ENCODE results near the gene GFRA1.
A peak's percentile ranks its signal among the peaks of the same experiment; 100 is the strongest.

The GFRA1 gene, protein sequence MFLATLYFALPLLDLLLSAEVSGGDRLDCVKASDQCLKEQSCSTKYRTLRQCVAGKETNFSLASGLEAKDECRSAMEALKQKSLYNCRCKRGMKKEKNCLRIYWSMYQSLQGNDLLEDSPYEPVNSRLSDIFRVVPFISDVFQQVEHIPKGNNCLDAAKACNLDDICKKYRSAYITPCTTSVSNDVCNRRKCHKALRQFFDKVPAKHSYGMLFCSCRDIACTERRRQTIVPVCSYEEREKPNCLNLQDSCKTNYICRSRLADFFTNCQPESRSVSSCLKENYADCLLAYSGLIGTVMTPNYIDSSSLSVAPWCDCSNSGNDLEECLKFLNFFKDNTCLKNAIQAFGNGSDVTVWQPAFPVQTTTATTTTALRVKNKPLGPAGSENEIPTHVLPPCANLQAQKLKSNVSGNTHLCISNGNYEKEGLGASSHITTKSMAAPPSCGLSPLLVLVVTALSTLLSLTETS

DNA sequence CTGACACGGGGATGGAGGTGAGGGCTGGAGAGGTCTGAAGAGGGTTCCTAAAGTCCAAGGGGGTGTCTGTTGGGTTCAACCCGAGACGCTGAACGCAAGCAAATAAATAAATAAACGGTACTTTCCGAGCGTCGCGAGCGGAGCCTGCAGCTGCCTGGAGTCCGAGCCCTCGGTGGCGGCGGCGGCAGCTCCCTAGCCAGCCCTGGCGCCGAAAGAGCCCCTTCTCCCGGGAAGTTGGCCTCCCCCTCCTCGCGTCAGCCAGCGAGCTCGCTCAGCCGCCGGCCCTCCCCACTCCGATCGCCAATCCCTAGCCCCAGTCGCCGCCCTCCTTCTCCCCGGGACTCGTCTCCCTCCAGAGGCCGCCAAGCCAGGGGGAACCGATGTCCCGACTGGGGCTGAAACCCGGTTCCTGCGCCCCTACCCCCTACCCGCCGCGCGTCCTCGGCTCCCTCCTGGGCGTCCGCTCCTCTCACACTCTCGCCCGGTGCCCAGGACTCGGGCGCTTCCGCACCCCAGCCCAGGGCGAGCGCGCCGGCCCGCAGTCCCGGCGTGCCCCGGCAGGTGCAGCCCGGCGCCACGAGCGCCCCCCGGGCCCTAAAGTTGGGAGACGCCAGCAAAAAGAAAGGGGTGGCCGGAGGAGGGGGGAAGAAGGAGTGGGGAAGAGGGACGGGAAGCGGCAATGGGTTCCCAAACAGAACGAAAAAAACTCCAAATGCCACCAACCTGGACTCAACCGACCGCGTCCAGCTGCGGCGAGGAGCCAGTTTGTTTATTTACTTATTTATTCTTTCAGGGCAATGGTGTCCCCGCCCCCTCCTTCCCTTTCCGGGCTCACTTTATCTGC, at the start of gene GFRA1:
Gene GFRA1, minus strand, starts transcription at position 767 of the 844 bp plus-strand sequence. CDS start 1,177 bp downstream, outside the sequence.
- no peak for DNase-seq (ENCODE audit: low read depth)

DNA sequence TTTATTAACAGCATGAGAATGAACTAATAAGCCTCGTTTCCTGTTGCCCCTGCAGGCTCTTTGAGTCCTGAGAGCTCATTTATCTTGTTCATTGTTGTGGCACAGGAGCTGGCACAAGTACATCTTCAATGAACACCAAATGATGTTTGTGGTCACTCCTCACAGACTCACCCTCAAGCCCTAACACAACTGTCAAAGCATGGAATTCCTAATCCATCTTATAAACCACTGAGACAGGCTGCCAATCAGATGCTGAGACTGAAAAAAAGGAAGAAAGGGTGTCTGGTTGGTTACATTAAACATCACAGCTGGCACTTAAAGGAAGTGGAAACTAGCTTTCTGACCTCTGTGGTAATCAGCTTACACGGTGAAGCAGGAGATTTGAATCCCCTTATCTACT, 43.5 kb upstream of the GFRA1 start:
- DNase-seq (ENCODE audit: low read depth), result no peak

DNA sequence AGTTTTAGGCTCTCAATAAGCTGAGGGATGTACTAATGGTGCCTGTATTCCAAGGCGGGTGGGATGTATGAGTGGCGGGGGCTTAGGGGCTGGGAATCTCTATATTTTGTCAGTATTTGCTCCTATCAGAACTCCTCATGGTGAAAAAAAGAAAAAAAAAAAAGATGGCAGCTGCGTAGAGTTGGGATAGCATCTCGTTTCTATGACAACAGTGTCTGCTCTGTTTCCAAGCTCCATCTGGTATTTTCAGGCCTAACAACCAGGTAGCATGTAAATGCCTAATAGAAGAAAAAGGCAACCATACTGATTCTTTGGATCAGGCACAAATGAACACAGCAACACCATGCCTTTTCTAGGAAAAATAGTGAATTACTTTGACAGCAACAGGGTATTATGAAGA, 39.5 kb upstream of the GFRA1 start:
- no peak for DNase-seq (ENCODE audit: low read depth)

DNA sequence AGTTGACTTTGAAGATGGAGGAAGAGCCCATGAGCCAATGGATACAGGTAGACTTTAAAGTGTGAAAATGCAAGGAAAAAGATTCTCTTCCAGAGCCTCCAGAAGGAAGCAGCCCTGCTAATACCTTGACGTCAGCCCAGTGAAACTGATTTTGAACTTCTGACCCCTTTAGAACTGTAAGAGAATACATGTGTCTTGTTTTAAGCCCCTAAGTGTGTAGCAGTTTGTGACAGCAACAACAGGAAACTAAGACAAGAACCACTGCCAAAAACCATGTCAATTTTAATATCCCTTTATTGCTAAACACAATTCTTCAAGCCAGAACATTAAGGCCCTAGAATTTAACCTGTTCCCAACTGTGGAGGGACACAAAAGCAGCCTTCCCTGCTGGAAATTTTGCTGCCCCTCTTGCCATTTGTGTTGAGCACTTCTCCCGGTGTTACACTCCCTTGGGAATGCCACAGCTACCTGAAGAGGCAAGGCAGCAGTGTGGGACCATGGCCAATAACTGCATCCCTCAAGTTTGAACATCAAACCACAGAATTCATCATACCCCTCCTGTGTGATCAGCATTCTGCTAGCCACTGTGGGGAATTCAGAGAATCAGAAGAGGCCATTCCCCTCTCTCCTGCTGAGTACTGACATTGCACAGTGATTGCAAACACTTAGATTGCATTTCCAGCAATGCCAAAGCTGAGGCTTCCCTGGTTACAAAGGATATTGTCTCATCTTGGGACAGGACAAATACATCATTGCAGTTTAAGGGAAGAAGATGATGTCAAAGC, 38.9 kb upstream of the GFRA1 start:
- no peak for DNase-seq (ENCODE audit: low read depth)

DNA sequence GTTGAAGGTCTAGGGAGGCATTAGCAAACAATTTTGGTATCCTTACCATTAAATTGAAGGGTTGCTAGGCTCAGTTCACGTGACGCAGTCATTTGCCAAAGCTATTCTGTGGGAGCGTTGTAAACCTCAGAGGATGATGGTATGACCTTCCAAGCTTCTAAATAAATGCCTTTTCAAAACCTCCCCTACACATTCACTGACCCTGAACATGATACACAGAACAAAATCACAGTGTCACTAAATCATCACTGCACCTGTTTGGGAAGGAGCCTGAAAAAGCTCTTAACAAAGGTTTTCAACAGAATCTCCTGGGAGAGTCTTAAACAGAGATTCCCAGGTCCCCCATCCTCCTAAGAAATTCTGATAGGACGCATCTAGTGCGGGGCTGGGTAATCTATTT, 38.0 kb upstream of the GFRA1 start:
- no peak for DNase-seq (ENCODE audit: low read depth)

DNA sequence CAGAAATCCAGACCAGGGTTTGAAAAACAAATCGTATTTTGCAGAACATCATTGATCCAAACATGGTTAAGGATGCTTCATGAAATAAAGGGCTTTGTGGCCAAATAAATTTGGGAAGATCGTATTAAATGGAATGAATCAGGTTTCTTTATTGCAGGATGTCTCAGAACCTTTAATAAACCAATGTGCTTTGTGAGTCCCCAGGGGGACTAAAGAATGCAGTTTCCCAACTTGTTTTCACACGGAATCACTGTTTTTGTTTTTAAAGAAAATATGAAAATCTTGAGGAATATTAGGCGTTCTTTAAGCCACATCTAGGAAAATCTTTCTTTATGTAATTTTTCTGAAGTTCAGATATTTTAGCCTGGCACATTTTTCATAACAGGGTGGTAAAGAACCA, 34.4 kb upstream of the GFRA1 start:
- no peak for DNase-seq (ENCODE audit: low read depth)

DNA sequence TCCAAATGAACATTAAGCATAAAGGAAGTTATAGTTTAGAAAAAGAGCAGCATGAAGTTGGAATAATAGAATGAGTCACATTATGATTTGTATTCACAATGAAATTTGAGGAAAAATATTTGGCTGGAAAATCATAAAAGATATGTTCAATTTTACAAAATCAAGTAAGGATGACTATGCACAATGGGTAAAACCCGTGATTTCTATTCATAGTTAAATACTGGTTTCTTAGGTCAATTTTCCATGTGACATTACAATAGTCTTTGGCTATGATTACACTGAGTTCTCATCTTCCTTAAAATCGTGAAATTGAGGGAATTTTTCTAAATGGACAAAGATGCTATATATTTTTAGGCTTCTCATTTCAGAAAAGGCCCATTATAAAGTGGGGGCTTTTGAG, 33.8 kb upstream of the GFRA1 start:
- no peak for DNase-seq (ENCODE audit: low read depth)

DNA sequence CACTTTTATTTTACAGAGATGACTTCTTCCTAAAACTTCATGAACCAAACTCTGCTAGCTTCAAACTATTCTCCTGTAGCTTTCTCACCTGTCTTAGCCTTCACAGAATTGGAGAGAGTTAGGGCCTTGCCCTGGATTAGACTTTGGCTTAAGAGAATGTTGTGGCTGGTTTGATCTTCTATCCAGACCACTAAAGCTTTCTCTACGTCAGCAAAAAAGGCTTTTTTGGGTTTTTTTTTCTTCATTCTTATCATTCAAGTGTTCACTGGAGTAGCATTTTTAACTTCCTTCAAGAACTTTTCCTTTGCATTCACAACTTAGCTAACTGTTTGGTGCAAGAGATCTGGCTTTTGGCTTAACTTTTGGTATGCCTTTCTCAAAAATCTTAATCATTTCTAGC, 31.9 kb upstream of the GFRA1 start:
- DNase-seq (ENCODE audit: low read depth), result no peak

DNA sequence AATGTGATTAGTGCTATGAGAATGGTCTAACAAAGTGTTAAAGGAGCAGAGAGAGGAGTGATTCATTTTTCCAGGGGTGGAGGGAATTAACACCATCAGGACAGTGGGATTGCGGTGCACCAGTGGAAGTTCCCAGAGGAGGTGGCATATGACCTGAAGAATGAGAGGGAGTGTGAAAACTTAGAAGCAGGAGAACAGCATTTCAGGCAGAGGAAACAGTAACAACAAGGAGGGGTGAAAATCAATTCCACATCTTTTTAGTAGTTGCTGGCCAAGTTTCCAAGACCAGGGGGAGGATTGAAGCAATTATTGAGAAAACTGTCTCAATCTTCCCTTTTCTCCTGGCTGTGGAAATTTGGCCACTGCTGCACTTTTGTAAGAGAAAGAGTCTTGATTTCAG, 27.5 kb upstream of the GFRA1 start:
- DNase-seq (ENCODE audit: low read depth), result no peak

DNA sequence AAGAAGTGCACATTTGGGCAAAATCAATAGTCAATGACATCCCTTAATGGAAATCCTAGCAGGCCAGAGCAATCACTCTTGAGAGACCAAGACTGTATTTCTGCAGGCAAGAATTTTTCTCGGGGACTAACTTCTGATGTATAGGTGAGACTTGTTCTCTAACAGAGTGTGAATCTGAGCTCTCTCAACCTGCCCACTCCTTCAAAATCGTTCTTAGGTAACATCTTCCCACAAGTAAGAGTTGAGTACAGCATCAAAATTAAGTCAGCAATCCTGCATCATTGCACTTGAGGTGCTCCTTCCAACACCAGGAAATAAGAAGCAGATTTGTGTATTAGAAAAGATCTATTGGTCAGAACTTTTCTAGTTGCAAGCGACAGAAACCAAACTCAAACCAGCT, 25.6 kb upstream of the GFRA1 start:
- DNase-seq (ENCODE audit: low read depth), result no peak

DNA sequence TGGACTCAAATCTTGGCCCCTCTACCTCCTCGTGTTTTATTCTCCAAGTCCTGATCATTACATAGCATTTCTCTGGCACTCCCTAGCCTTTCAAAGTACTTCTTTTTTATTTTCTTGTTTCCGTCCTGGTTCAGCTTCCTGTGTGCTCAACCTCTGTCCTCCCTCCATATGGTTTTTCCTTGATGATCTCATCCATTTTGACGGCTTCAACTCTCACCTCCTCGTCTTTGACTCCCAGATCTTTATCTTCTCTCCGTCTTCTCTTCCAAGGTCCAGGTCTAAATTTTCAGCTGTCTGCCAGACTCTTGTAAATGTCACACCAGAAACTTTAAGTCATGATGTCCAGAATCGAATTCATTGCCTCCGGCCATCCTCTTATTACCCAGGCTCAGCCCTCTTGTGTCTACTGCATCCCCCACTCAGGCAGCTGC, 23.3 kb upstream of the GFRA1 start:
- DNase-seq (ENCODE audit: low read depth), result no peak

DNA sequence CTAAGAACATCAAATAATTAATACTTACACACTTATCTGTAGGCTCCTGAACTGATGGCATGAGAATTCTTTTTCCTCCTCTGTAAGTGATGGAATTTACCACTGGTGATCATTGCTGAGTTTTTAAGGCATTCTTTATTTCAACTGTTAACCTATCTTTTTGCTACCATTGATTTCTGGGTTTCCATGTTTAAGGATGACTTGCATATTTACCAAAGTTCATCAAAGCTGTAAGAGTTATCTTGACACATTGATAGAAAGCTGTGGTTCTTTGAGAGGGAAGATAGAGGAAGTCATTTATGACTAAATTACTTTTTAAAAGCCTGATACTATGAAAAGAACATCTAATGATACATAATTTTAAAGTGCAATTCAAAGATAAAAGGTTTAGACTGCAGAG, 19.5 kb upstream of the GFRA1 start:
- DNase-seq (ENCODE audit: low read depth), result no peak

DNA sequence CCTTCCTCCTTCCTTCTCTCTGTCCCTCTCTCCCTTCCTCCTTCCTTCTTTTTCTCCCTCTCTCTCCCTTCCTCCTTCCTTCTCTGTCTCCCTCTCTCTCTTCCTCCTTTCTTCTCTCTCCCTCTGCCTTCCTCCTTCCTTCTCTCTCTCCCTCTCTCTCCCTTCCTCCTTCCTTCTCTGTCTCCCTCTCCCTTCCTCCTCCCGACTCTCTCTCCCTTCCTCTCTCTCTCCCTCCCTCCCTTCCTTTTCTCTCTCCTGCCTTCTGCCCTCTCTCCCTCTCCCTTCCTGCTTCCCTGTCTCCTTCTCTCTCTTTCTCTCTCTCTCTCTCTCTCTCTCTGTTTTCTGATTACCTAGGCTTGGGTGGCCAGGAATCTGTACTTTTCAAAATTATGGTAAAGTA, 16.6 kb upstream of the GFRA1 start:
- no peak for DNase-seq (ENCODE audit: low read depth)

DNA sequence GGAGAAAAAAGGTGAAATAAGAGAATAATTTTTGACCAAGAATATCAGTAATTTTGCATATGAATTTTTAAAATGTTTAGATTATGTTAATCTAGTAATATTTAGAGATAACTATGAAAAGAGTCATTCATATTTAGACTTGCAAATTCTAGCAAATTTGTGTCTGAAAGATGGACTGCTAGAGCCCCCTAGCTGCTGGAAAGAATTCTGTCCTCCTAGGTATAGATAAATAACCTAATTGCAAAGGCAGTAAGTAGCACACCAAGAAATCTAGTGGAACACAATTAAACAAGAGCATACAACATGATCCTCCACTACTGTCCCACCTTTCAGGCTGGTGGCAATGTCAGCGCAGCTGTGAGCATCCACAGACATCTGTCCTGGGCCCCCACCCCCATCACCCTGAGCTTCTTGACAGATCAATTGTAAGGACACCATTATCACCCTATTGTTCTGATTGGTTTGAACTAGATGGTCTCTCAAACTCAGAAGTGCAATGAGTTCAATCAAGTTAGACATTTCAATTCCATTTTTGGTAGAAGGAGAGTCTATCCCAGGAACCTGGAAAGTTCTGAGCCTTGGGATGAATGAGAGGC, 15.0 kb upstream of the GFRA1 start:
- peak; percentile 44 for DNase-seq (ENCODE audit: low read depth)

DNA sequence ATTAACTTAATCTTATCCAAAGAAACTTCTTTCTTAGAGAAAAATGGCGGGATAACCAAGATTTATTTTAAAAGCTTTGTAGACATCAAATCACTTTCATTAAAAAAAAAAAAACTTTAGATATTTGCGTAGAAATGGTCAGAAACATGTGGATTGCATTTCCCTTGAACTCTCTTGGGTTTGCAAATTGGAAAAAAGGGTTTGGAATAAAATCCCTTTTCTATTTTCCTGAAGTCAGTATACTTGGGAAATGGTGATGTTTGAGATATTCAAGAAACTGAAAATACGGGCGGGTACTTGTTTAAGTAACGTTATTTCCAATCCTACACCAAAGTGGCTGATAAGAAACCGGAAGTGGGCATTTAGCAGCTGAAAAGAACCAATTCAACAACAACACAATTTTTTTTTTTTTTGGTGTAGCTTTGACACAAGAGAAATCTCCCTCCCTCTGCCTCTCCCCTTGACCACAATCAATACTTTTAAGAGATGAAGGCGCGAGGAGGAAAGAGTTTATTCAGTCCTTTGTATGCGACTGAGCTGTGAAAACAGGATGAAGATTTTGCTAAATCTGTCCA, 13.7 kb upstream of the GFRA1 start:
- DNase-seq (ENCODE audit: low read depth), result no peak

DNA sequence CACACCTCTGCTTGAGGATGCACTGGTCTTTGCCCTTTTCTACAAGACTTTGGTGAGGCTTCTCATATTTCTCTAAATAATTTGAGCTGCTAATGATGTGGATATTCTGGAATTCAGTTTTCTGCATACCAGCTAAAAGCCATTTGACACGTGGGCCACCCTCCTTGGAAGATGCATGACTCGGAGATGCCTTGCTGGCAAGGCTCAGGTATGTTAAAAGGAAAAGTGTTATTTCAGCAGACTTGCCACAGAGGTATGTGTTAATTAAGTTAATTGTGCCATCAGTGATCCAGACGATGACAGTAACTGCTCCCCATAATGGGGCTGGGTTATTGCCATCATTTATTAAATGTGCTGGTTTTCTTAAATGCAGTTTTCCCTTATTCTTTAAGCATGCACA, 8.8 kb upstream of the GFRA1 start:
- DNase-seq (ENCODE audit: low read depth), result no peak

DNA sequence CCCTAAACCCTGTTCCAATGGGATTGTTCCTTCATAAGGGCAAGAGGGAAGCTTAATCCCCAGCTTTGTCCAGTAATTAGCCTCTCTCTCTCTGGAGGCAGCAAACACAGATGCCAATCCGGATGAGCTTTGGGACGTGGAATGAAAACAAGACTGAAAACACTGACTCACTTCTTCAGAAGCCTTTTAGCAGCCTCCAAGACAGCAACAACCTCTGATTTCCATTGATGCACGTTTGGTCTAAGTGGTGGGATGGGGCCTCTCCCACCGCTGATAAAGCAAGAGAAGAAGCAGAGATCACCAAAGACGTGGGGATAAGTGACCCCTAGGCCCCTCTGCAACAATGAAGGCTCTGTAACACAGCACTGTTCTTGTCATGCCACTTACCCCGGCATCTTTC, 5.8 kb upstream of the GFRA1 start:
- DNase-seq (ENCODE audit: low read depth), result peak; percentile 20

DNA sequence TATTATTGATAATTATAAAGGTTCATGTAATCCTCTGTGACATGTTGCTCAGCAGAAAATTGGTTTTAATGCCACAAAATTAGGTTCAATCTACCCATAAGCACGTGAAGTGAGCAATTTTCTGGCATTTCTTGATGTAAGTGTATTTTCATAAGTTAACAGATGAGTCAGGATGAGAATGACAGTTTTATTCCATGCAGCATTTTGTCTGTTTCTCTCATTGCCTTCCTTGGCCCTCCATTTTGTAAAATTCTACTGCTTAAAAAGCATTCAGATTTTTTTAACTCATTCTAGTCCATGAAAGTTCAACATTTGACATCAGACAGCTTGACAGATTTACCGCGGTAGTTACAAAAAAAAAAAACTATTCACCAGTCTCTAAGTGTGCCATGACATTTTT, 4.0 kb upstream of the GFRA1 start:
- no peak for DNase-seq (ENCODE audit: low read depth)

DNA sequence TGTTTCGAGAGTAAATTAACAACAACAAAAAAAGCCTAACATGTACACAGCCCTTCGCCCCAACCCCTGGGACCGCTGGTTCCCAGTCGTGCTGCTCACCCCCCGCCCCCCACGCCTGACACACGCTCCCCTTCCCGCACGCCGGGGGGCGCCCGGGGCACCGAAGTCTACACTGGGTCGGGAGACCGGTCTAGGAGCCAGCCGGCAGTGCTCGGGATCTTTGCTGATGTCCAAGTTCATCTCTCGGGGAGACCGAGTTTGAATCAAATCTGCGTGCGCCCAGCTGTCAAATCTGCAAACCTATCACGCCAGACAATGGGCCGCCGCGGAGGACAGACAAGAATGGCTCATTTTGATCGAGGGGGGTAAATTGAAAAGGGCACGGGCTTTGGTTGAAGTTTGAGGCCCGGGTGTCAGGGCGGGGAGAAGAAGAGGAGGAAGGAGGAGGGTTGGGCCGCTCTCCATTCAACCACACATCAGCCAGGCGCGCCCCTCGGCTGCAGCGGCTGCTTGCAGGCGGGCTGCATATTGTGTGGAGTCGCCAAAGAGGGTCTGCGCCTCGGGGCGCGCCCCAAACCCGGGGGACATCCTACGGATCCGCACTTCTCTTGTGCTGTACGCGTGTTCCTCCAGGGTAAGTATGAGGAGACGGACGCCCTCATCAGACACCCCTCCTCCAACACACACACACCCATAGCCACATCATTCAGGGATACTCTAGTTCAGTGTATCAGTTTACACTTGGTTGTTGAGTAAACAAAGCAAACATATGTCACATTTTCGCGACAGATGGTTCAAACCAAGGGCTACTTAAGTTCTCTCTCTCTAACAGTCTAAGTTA, 1.3 kb upstream of the GFRA1 start:
- DNase-seq (ENCODE audit: low read depth), result no peak

DNA sequence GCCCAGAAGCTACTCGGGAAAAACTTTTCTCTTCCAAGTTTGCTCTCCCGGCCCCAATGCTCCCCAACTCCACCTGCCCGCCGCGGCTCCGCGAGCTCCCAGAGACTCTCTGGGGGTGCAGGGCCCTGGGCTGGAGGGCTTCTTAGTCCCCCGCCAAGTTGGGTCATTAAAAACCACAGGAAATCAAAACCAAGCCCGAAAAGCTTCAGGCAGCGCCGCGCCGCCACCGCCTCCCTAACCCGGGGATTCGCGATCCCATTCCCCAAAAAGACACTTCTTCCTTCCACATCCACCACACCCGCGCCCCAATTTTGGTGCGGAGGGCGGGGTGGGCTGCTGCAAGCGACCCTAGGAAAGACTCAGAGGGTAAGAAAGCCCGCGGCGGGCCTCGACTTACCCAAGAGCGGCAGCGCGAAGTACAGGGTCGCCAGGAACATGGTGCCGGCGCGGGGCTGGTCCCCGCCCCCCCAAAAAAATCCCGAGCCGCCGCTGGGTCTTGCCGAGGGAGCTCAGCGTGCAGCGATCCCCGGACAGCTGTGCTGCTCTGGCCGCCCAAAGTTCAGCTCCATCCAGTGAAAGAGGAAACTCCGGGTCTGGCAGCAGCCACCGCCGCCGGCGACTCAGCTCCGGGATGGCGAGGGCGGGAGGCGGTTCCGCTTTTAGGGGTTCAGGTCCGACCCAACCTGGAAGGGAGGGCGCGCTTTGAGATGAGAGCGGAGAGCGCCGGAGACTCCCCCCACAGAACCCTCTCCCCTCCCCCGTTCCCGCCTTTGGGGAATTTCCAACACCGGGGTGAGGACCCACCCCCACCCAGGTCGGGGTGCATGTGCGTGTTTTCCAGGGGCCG, 1.2 kb downstream of the GFRA1 start:
- no peak for DNase-seq (ENCODE audit: low read depth)
